H9 (cell line): ENCODE data around the gene HRNR. TPM values are rescaled to one million over a fixed set of nuclear protein-coding genes. Genes with fewer than 3 reads are reported as not detected.

Experiments
- DNase-seq: peaks from one replicate; pipeline ENCODE4 v3.0.0-alpha.2; 2017
- H2AFZ ChIP-seq: one replicate; pipeline ENCODE4 v1.6.1; 2013; ENCODE audit warnings: mild to moderate bottlenecking, low read length, control low read depth, moderate library complexity
- H2AK5ac ChIP-seq: 2 replicates; pipeline ENCODE4 v1.6.1; 2013; ENCODE audit warnings: low read length, control low read depth, mixed read lengths; ENCODE audit not compliant: insufficient read length
- H2BK120ac ChIP-seq: one replicate; pipeline ENCODE4 v1.6.1; 2013; ENCODE audit warnings: low read depth, mild to moderate bottlenecking, low read length, control low read depth, inconsistent platforms; ENCODE audit not compliant: poor library complexity, severe bottlenecking
- H2BK12ac ChIP-seq: 2 replicates; pipeline ENCODE4 v1.6.1; 2013; ENCODE audit warnings: low read length, control low read depth, mixed read lengths, low read depth; ENCODE audit not compliant: insufficient read length
- H2BK15ac ChIP-seq: 2 replicates; pipeline ENCODE4 v1.6.1; 2013; ENCODE audit warnings: low read depth, low read length, control low read depth
- H2BK20ac ChIP-seq: one replicate; pipeline ENCODE4 v1.6.1; 2013; ENCODE audit warnings: low read depth, mild to moderate bottlenecking, low read length, control low read depth, inconsistent platforms; ENCODE audit not compliant: poor library complexity, severe bottlenecking
- H2BK5ac ChIP-seq: 2 replicates; pipeline ENCODE4 v1.6.1; 2013; ENCODE audit warnings: low read length, control low read depth, mixed read lengths; ENCODE audit not compliant: insufficient read length
- H3K14ac ChIP-seq: 2 replicates; pipeline ENCODE4 v1.6.1; 2013; ENCODE audit warnings: low read length, control low read depth; ENCODE audit not compliant: insufficient read depth
- H3K18ac ChIP-seq: 2 replicates; pipeline ENCODE4 v1.6.1; 2013; ENCODE audit warnings: low read depth, mild to moderate bottlenecking, mixed read lengths, low read length, control low read depth; ENCODE audit not compliant: insufficient read length
- H3K23ac ChIP-seq: 2 replicates; pipeline ENCODE4 v1.6.1; 2013; ENCODE audit warnings: low read length, control low read depth, mixed read lengths, low read depth; ENCODE audit not compliant: insufficient read length
- H3K23me2 ChIP-seq: 2 replicates; pipeline ENCODE4 v1.6.1; 2013; ENCODE audit warnings: low read depth, mild to moderate bottlenecking, mixed read lengths, low read length, control low read depth; ENCODE audit not compliant: insufficient read length, poor library complexity, severe bottlenecking
- H3K27ac ChIP-seq: 2 replicates; pipeline ENCODE4 v1.5.1; 2013; ENCODE audit warnings: low read length, control low read depth, mixed read lengths, low read depth; ENCODE audit not compliant: insufficient read length
- H3K27me3 ChIP-seq: 2 replicates; pipeline ENCODE4 v1.6.1; 2013; ENCODE audit warnings: low read length, control low read depth, inconsistent platforms; ENCODE audit not compliant: insufficient read depth
- H3K4ac ChIP-seq: 2 replicates; pipeline ENCODE4 v1.6.1; 2013; ENCODE audit warnings: low read depth, mild to moderate bottlenecking, control low read depth, inconsistent platforms, low read length, moderate library complexity
- H3K4me1 ChIP-seq: 2 replicates; pipeline ENCODE4 v1.6.1; 2013; ENCODE audit warnings: low read length, control low read depth, inconsistent platforms; ENCODE audit not compliant: insufficient read depth
- H3K4me2 ChIP-seq: 2 replicates; pipeline ENCODE4 v1.6.1; 2013; ENCODE audit warnings: low read length, control low read depth, mixed read lengths; ENCODE audit not compliant: insufficient read length, insufficient read depth
- H3K56ac ChIP-seq: 2 replicates; pipeline ENCODE4 v1.6.1; 2013; ENCODE audit warnings: low read depth, mild to moderate bottlenecking, mixed read lengths, low read length, control low read depth; ENCODE audit not compliant: insufficient read length
- H3K79me1 ChIP-seq: 2 replicates; pipeline ENCODE4 v1.6.1; 2013; ENCODE audit warnings: low read depth, mild to moderate bottlenecking, moderate library complexity, low read length, control low read depth, inconsistent platforms; ENCODE audit not compliant: insufficient read depth, poor library complexity, severe bottlenecking
- H3K79me2 ChIP-seq: 2 replicates; pipeline ENCODE4 v1.6.1; 2013; ENCODE audit warnings: low read length, control low read depth, inconsistent platforms; ENCODE audit not compliant: insufficient read depth
- H3K9ac ChIP-seq: 2 replicates; pipeline ENCODE4 v1.6.1; 2013; ENCODE audit warnings: low read length, control low read depth, mixed read lengths; ENCODE audit not compliant: insufficient read length; ENCODE audit errors: extremely low read depth
- H3K9me3 ChIP-seq: one replicate; pipeline ENCODE4 v1.6.1; 2013; ENCODE audit warnings: low read depth, low read length, inconsistent platforms; ENCODE audit not compliant: control insufficient read depth
- H3T11ph ChIP-seq: one replicate; pipeline ENCODE4 v1.6.1; 2013; ENCODE audit warnings: mild to moderate bottlenecking, low read length, control low read depth, inconsistent platforms
- H4K20me1 ChIP-seq: one replicate; pipeline ENCODE4 v1.6.1; 2013; ENCODE audit not compliant: control insufficient read depth, insufficient read length, insufficient read depth
- H4K5ac ChIP-seq: 2 replicates; pipeline ENCODE4 v1.6.1; 2013; ENCODE audit warnings: low read depth, mild to moderate bottlenecking, mixed read lengths, low read length, control low read depth; ENCODE audit not compliant: insufficient read length
- H4K8ac ChIP-seq: replicated peaks from 2 replicates; pipeline ENCODE4 v1.6.1; 2013; ENCODE audit warnings: low read length, control low read depth, mixed read lengths, low read depth; ENCODE audit not compliant: insufficient read length
- H4K91ac ChIP-seq: 2 replicates; pipeline ENCODE4 v1.6.1; 2013; ENCODE audit warnings: low read depth, mild to moderate bottlenecking, moderate library complexity, mixed read lengths, low read length, control low read depth; ENCODE audit not compliant: insufficient read length
- H3K27ac Mint-ChIP-seq, 3 experiments: 2 replicates in 2 of 3; 3 replicates in 1 of 3; pipeline ENCODE4 v1.8.0; 2020 to 2021; ENCODE audit warnings: mixed read lengths in 3 of 3, mild to moderate bottlenecking in 1 of 3, moderate library complexity in 1 of 3
- H3K27me3 Mint-ChIP-seq: 2 replicates; pipeline ENCODE4 v1.8.0; 2021; ENCODE audit warnings: low read depth, mild to moderate bottlenecking, moderate library complexity, mixed read lengths
- H3K36me3 Mint-ChIP-seq, 3 experiments: 2 replicates in 2 of 3; 3 replicates in 1 of 3; pipeline ENCODE4 v1.8.0; 2020 to 2021; ENCODE audit warnings: low read depth in 3 of 3, mixed read lengths in 3 of 3; ENCODE audit not compliant: insufficient read depth in 1 of 3
- H3K4me1 Mint-ChIP-seq, 2 experiments: 2 replicates each; pipeline ENCODE4 v1.8.0; 2020; ENCODE audit warnings: mixed read lengths in 2 of 2
- H3K4me3 Mint-ChIP-seq, 2 experiments: 2 replicates in 1 of 2; 3 replicates in 1 of 2; pipeline ENCODE4 v1.8.0; 2020 to 2021; ENCODE audit warnings: mild to moderate bottlenecking in 2 of 2, mixed read lengths in 2 of 2, moderate library complexity in 1 of 2
- H3K9me3 Mint-ChIP-seq, 2 experiments: 2 replicates in 1 of 2; 3 replicates in 1 of 2; pipeline ENCODE4 v1.8.0; 2020; ENCODE audit warnings: mild to moderate bottlenecking in 2 of 2, mixed read lengths in 2 of 2, moderate library complexity in 1 of 2
- WGBS: extraction: QIAGEN DNeasy Blood & Tissue Kit; methylation state at CpG from one replicate; pipeline ENCODE4 v1.1.7; 2013; ENCODE audit warnings: missing lambda C conversion rate, low lambda C conversion rate, mixed read lengths; ENCODE audit not compliant: insufficient read length; ENCODE audit errors: extremely low coverage; 5-methylcytosine and 5-hydroxymethylcytosine counted together
- total RNA-seq: library from RNA; stranded (reverse); gene quantifications from 2 replicates; pipeline ENCODE4 v1.2.1, GENCODE V29; 2021
- TF ChIP-seq, protein P1 (sequence below): fragments of 200-600 bp; sonication (generic); conservative IDR thresholded peaks from 3 replicates; pipeline ENCODE4 v1.8.0; 2021; ENCODE audit warnings: antibody characterized with exemption, mild to moderate bottlenecking

HRNR gene
- total RNA-seq, 1 experiment from 2014 or later, result not detected

DNA sequence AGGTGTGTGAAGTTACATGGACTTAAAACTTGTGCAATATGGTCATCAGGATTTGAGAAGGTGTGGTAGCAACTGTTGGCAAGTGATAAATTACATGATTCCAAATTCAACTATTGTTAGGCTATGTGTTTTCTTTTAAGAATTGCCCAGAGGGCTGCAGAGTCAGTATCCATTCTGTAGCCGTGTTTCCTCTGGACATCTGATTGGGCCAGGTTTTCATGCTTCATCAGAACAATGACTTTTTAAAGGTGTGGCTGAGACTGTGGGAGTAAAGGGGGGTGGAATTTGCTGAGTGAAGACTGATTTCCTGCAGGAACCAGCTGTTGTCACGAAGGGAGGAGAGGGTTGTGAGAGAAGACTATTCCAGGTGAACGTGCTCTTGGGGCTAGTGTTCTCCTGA, 1.7 kb upstream of the HRNR start:
- peaks cover 5 to 31% (median 6%) of the 10 kb centered on the region in 3 experiments; a peak in 6 of 7 replicates for H3K36me3 Mint-ChIP-seq
- Histone ChIP-seq H4K20me1 (no peaks in the 10 kb centered on the region), H3K27me3 (no peaks in the 10 kb centered on the region), H3K18ac (no peak overlapping the region), H3K23me2 (no peaks in the 10 kb centered on the region), H3K4ac (no peak overlapping the region), H3K4me1 (no peaks in the 10 kb centered on the region), H2AFZ (no peak overlapping the region), H2BK15ac (no peak overlapping the region), H3K79me1 (no peaks in the 10 kb centered on the region), H2AK5ac (no peak overlapping the region), H3K79me2 (no peaks in the 10 kb centered on the region), H3K9ac (no peak overlapping the region), H3K23ac (no peak overlapping the region), H3K27ac (no peak overlapping the region), H3K14ac (no peak overlapping the region), H3T11ph (no peak overlapping the region), H2BK120ac (no peak overlapping the region), H2BK20ac (no peak overlapping the region), H4K8ac (no peak overlapping the region), H3K4me2 (no peak overlapping the region), H2BK5ac (no peak overlapping the region), H2BK12ac (no peak overlapping the region), H4K91ac (no peak overlapping the region), H3K56ac (no peak overlapping the region), H3K9me3 (peaks cover 73% of the 10 kb centered on the region), H4K5ac (no peak overlapping the region)
- no CpG with 5 or more reads among the region's 3 CpGs for WGBS
- peaks cover 86 to 88% of the 10 kb centered on the region in 2 experiments for H3K9me3 Mint-ChIP-seq
- no peaks in the 10 kb centered on the region; the same call in none of the 2 replicates for H3K27me3 Mint-ChIP-seq
- TF ChIP-seq, protein P1, sequence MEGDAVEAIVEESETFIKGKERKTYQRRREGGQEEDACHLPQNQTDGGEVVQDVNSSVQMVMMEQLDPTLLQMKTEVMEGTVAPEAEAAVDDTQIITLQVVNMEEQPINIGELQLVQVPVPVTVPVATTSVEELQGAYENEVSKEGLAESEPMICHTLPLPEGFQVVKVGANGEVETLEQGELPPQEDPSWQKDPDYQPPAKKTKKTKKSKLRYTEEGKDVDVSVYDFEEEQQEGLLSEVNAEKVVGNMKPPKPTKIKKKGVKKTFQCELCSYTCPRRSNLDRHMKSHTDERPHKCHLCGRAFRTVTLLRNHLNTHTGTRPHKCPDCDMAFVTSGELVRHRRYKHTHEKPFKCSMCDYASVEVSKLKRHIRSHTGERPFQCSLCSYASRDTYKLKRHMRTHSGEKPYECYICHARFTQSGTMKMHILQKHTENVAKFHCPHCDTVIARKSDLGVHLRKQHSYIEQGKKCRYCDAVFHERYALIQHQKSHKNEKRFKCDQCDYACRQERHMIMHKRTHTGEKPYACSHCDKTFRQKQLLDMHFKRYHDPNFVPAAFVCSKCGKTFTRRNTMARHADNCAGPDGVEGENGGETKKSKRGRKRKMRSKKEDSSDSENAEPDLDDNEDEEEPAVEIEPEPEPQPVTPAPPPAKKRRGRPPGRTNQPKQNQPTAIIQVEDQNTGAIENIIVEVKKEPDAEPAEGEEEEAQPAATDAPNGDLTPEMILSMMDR, result no peak
- H3K4me1 Mint-ChIP-seq, result no peaks in the 10 kb centered on the region
- no peak overlapping the region for H3K27ac Mint-ChIP-seq
- H3K4me3 Mint-ChIP-seq, result no peak overlapping the region; a peak in 1 of 5 replicates
- no peak for DNase-seq
